Measurements from ENCODE around the gene OLFM2. TPM values are rescaled to one million over a fixed set of nuclear protein-coding genes. Genes with fewer than 3 reads are reported as not detected.

The OLFM2 gene
- total RNA-seq, 1 experiment from 2014 or later: 75.6 TPM

DNA sequence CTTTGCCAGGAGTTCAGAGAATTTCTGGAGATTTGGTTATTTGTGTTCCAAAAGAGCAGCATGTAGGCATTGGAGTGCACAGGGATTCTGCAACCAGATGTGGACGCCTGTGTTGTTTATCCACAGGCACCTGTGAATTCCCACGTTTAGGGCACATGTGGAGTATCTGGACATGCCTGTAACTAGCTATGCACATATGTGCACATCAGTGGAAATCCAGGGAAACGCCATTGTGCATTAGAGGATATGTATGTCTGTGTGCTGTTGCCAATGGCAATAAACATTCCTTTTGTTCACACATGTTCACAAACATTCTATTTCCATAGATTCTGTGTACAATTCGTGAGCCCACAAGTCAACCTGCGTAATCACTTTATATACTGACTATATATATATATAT is 34.7 kb downstream of the OLFM2 start:
- H3K4me2 ChIP-seq (ENCODE audit: insufficient read depth, insufficient read length, low read length): no peak overlapping the region
- H3K27me3 ChIP-seq (ENCODE audit: insufficient read depth, low read length): no peaks in the 10 kb centered on the region
- no peak overlapping the region for H2BK20ac ChIP-seq (ENCODE audit: low read depth, low read length, poor library complexity, severe bottlenecking)
- H3K23me2 ChIP-seq (ENCODE audit: insufficient read length, low read depth, low read length, poor library complexity, severe bottlenecking): no peaks in the 10 kb centered on the region
- peaks cover 2% of the 10 kb centered on the region for H4K20me1 ChIP-seq (ENCODE audit: control insufficient read depth, insufficient read depth, insufficient read length)
- no peak overlapping the region for H3K27ac ChIP-seq (ENCODE audit: insufficient read length, low read depth, low read length)
- no peaks in the 10 kb centered on the region for H3K79me1 ChIP-seq (ENCODE audit: insufficient read depth, low read depth, low read length, poor library complexity, severe bottlenecking)
- no peaks in the 10 kb centered on the region; the same call in 1 of the 2 replicates for H3K79me2 ChIP-seq (ENCODE audit: insufficient read depth, low read length)
- H3K18ac ChIP-seq (ENCODE audit: insufficient read length, low read depth, low read length): no peak overlapping the region
- H3T11ph ChIP-seq (ENCODE audit: low read length): no peak overlapping the region
- no peak overlapping the region for H4K5ac ChIP-seq (ENCODE audit: insufficient read length, low read depth, low read length)
- H4K8ac ChIP-seq (replicated peaks; ENCODE audit: insufficient read length, low read depth, low read length): no peak overlapping the region
- H2BK15ac ChIP-seq (ENCODE audit: low read depth, low read length): no peak overlapping the region
- H3K23ac ChIP-seq (ENCODE audit: insufficient read length, low read depth, low read length): no peak overlapping the region
- Mint-ChIP-seq H3K27me3 (ENCODE audit: low read depth) (no peaks in the 10 kb centered on the region), H3K27ac (peak overlapping the region in 1 of 3 experiments; percentile 65; a peak in 2 of 7 replicates), H3K4me1 (peaks cover 18 to 28% of the 10 kb centered on the region in 2 experiments), H3K9me3 (no peaks in the 10 kb centered on the region), H3K4me3 (no peak overlapping the region), H3K36me3 (ENCODE audit: insufficient read depth in 1 of 3, low read depth in 3 of 3) (peaks cover 2 to 4% (median 3%) of the 10 kb centered on the region in 3 experiments; a peak in 3 of 7 replicates)
- TF ChIP-seq, protein P1, sequence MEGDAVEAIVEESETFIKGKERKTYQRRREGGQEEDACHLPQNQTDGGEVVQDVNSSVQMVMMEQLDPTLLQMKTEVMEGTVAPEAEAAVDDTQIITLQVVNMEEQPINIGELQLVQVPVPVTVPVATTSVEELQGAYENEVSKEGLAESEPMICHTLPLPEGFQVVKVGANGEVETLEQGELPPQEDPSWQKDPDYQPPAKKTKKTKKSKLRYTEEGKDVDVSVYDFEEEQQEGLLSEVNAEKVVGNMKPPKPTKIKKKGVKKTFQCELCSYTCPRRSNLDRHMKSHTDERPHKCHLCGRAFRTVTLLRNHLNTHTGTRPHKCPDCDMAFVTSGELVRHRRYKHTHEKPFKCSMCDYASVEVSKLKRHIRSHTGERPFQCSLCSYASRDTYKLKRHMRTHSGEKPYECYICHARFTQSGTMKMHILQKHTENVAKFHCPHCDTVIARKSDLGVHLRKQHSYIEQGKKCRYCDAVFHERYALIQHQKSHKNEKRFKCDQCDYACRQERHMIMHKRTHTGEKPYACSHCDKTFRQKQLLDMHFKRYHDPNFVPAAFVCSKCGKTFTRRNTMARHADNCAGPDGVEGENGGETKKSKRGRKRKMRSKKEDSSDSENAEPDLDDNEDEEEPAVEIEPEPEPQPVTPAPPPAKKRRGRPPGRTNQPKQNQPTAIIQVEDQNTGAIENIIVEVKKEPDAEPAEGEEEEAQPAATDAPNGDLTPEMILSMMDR (conservative IDR thresholded peaks at IDR 0.05): no peak
- no peak overlapping the region for H3K14ac ChIP-seq (ENCODE audit: insufficient read depth, low read length)
- H3K9me3 ChIP-seq (ENCODE audit: control insufficient read depth, low read depth, low read length): no peaks in the 10 kb centered on the region
- H3K56ac ChIP-seq (ENCODE audit: insufficient read length, low read depth, low read length): no peak overlapping the region
- no peak overlapping the region for H4K91ac ChIP-seq (ENCODE audit: insufficient read length, low read depth, low read length)
- H2AFZ ChIP-seq (ENCODE audit: low read length): no peak overlapping the region
- DNase-seq: no peak
- H2BK120ac ChIP-seq (ENCODE audit: low read depth, low read length, poor library complexity, severe bottlenecking): no peak overlapping the region
- H3K4ac ChIP-seq (ENCODE audit: low read depth, low read length): no peak overlapping the region
- no peak overlapping the region for H2BK5ac ChIP-seq (ENCODE audit: insufficient read length, low read length)
- H2BK12ac ChIP-seq (ENCODE audit: insufficient read length, low read depth, low read length): no peak overlapping the region
- H2AK5ac ChIP-seq (ENCODE audit: insufficient read length, low read length): no peak overlapping the region
- no CpG with 5 or more reads among the region's 5 CpGs for whole genome bisulfite sequencing (ENCODE audit: extremely low coverage, insufficient read length, low lambda C conversion rate)
- H3K9ac ChIP-seq (ENCODE audit: extremely low read depth, insufficient read length, low read length): no peak overlapping the region
- peaks cover 4% of the 10 kb centered on the region; the same call in 1 of the 2 replicates for H3K4me1 ChIP-seq (ENCODE audit: insufficient read depth, low read length)
